ENCODE results near the gene HOXC6.

GRCh38 chr12:53996240-53997203 lies 31.7 kb upstream of the HOXC6 start:
- TF ChIP-seq POLR2AphosphoS5 (IDR thresholded peaks at IDR 0.05; ENCODE audit: low read depth) (no peak), REST (IDR thresholded peaks at IDR 0.05; ENCODE audit: insufficient replicate concordance, low read depth) (no peak), SPI1 (IDR thresholded peaks at IDR 0.05; ENCODE audit: borderline replicate concordance, low read depth) (no peak), GABPA (IDR thresholded peaks at IDR 0.05; ENCODE audit: low read depth) (no peak)
- TF ChIP-seq, protein P1, sequence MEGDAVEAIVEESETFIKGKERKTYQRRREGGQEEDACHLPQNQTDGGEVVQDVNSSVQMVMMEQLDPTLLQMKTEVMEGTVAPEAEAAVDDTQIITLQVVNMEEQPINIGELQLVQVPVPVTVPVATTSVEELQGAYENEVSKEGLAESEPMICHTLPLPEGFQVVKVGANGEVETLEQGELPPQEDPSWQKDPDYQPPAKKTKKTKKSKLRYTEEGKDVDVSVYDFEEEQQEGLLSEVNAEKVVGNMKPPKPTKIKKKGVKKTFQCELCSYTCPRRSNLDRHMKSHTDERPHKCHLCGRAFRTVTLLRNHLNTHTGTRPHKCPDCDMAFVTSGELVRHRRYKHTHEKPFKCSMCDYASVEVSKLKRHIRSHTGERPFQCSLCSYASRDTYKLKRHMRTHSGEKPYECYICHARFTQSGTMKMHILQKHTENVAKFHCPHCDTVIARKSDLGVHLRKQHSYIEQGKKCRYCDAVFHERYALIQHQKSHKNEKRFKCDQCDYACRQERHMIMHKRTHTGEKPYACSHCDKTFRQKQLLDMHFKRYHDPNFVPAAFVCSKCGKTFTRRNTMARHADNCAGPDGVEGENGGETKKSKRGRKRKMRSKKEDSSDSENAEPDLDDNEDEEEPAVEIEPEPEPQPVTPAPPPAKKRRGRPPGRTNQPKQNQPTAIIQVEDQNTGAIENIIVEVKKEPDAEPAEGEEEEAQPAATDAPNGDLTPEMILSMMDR (IDR thresholded peaks at IDR 0.05; ENCODE audit: insufficient read depth, low read length): no peak
